H1 (cell line): ENCODE results near the gene SLC2A13. TPM values are rescaled to one million over a fixed set of nuclear protein-coding genes. Genes with fewer than 3 reads are reported as not detected.

Experiments
- CTCF ChIA-PET: fragments of 300-600 bp; sonication (Branson Sonifier 250); formaldehyde crosslinking; loops from one replicate; lab custom pipeline; 2021; ENCODE audit not compliant: partially characterized antibody; lab: Charles Lee
- POLR2A ChIA-PET: fragments of 300-600 bp; sonication (Branson Sonifier 250); formaldehyde crosslinking; loops from one replicate; lab custom pipeline; 2021; ENCODE audit warnings: inconsistent platforms; ENCODE audit not compliant: partially characterized antibody; lab: Charles Lee
- DNase-seq, 2 experiments: peaks; one replicate each; pipeline versions ENCODE4 v3.0.0 to v3.0.0-alpha.2; 2010 to 2022; ENCODE audit warnings: low spot score in 2 of 2, low read depth in 1 of 2, mixed read lengths in 1 of 2
- FAIRE-seq: peaks from 2 replicates; lab custom pipeline; 2011; peaks lifted over from hg19 to GRCh38; lab: Jason Lieb, UNC
- H2AFZ ChIP-seq: 2 replicates; pipeline ENCODE4 v1.8.1; 2012; ENCODE audit warnings: low read length, inconsistent platforms
- H2AK5ac ChIP-seq: 2 replicates; pipeline ENCODE4 v1.6.1; 2013; ENCODE audit warnings: low read depth, low read length
- H2BK120ac ChIP-seq: replicated peaks from 2 replicates; pipeline ENCODE3; 2013; ENCODE audit warnings: low read depth, low read length, inconsistent platforms
- H2BK12ac ChIP-seq: 2 replicates; pipeline ENCODE4 v1.6.1; 2013; ENCODE audit warnings: low read depth, low read length
- H2BK15ac ChIP-seq: 2 replicates; pipeline ENCODE4 v1.6.1; 2013; ENCODE audit warnings: low read length
- H2BK20ac ChIP-seq: 2 replicates; pipeline ENCODE4 v1.6.1; 2013; ENCODE audit warnings: low read length
- H2BK5ac ChIP-seq: 2 replicates; pipeline ENCODE4 v1.6.1; 2013; ENCODE audit warnings: low read depth, low read length
- H3K14ac ChIP-seq: 2 replicates; pipeline ENCODE4 v1.6.1; 2013; ENCODE audit warnings: inconsistent platforms; ENCODE audit not compliant: insufficient read length
- H3K18ac ChIP-seq: 2 replicates; pipeline ENCODE4 v1.6.1; 2013; ENCODE audit warnings: low read length; ENCODE audit errors: extremely low read depth
- H3K23ac ChIP-seq: 2 replicates; pipeline ENCODE4 v1.6.1; 2013; ENCODE audit warnings: inconsistent platforms; ENCODE audit not compliant: insufficient read length
- H3K23me2 ChIP-seq: 2 replicates; pipeline ENCODE4 v1.6.1; 2013; ENCODE audit warnings: low read depth, low read length
- H3K27ac ChIP-seq: 2 replicates; pipeline ENCODE4 v1.6.1; 2011; ENCODE audit warnings: low read depth, low read length, inconsistent platforms
- H3K27me3 ChIP-seq, 4 experiments: replicated peaks in 1 of 4; 1 replicate in 1 of 4; 2 replicates in 3 of 4; pipeline versions ENCODE4 v1.6.1 to v1.8.1; 2011 to 2013; ENCODE audit warnings: low read length in 3 of 4, mild to moderate bottlenecking in 3 of 4, inconsistent platforms in 2 of 4, mixed read lengths in 2 of 4, moderate library complexity in 1 of 4; ENCODE audit not compliant: control insufficient read depth in 3 of 4, insufficient read depth in 3 of 4; ENCODE audit errors: extremely low read depth in 1 of 4
- H3K36me3 ChIP-seq, 4 experiments: 2 replicates each; pipeline versions ENCODE4 v1.6.1 to v1.8.1; 2011 to 2013; ENCODE audit warnings: mild to moderate bottlenecking in 4 of 4, low read length in 3 of 4, moderate library complexity in 2 of 4, control low read depth in 1 of 4, inconsistent platforms in 1 of 4; ENCODE audit not compliant: insufficient read depth in 4 of 4, control insufficient read depth in 2 of 4
- H3K4ac ChIP-seq: replicated peaks from 2 replicates; pipeline ENCODE3; 2013; ENCODE audit warnings: low read length, low read depth, mixed read lengths, inconsistent platforms; ENCODE audit not compliant: insufficient read length
- H3K4me1 ChIP-seq, 4 experiments: replicated peaks in 1 of 4; 1 replicate in 1 of 4; 2 replicates in 3 of 4; pipeline versions ENCODE4 v1.6.1 to v1.8.1; 2011 to 2013; ENCODE audit warnings: low read length in 3 of 4, inconsistent platforms in 2 of 4, mixed read lengths in 1 of 4; ENCODE audit not compliant: insufficient read depth in 4 of 4, control insufficient read depth in 3 of 4
- H3K4me2 ChIP-seq, 2 experiments: 2 replicates each; pipeline versions ENCODE4 v1.6.1 to v1.8.1; 2011 to 2013; ENCODE audit warnings: low read depth in 2 of 2, low read length in 2 of 2, control low read depth in 1 of 2, inconsistent platforms in 1 of 2, mild to moderate bottlenecking in 1 of 2; ENCODE audit not compliant: insufficient read depth in 1 of 2
- H3K4me3 ChIP-seq, 4 experiments: fragments of 200-600, 300-600 bp in 1 of 4; sonication (generic), shearing (Covaris generic), sonication (Bioruptor Twin) in 1 of 4; 2 replicates each; pipeline versions ENCODE4 v1.5.1 to v1.8.1; 2011 to 2016; ENCODE audit warnings: low read length in 4 of 4, low read depth in 3 of 4, control low read depth in 2 of 4, inconsistent platforms in 2 of 4, mild to moderate bottlenecking in 2 of 4, mixed read lengths in 1 of 4, moderate library complexity in 1 of 4; ENCODE audit not compliant: insufficient read depth in 2 of 4; ENCODE audit errors: extremely low read depth in 1 of 4
- H3K56ac ChIP-seq: replicated peaks from 2 replicates; pipeline ENCODE3; 2013; ENCODE audit warnings: low read depth, mild to moderate bottlenecking, mixed read lengths, low read length, inconsistent platforms; ENCODE audit not compliant: insufficient read length
- H3K79me1 ChIP-seq: 2 replicates; pipeline ENCODE4 v1.6.1; 2013; ENCODE audit warnings: low read depth, low read length, control low read depth
- H3K79me2 ChIP-seq, 2 experiments: 2 replicates each; pipeline versions ENCODE4 v1.6.1 to v1.8.1; 2012 to 2013; ENCODE audit warnings: low read length in 2 of 2, mild to moderate bottlenecking in 2 of 2, inconsistent platforms in 1 of 2; ENCODE audit not compliant: insufficient read depth in 2 of 2, control insufficient read depth in 1 of 2
- H3K9ac ChIP-seq, 4 experiments: replicated peaks in 1 of 4; 1 replicate in 1 of 4; 2 replicates in 3 of 4; pipeline versions ENCODE4 v1.6.1 to v1.8.1; 2011 to 2013; ENCODE audit warnings: low read depth in 3 of 4, low read length in 3 of 4, control low read depth in 2 of 4, mild to moderate bottlenecking in 2 of 4, moderate library complexity in 2 of 4, inconsistent platforms in 1 of 4; ENCODE audit errors: extremely low read depth in 1 of 4
- H3K9me3 ChIP-seq, 2 experiments: 2 replicates each; pipeline versions ENCODE4 v1.6.1 to v1.8.1; 2012 to 2013; ENCODE audit warnings: mild to moderate bottlenecking in 2 of 2, moderate library complexity in 2 of 2, control low read depth in 1 of 2, inconsistent platforms in 1 of 2, low read depth in 1 of 2, low read length in 1 of 2, mixed read lengths in 1 of 2; ENCODE audit not compliant: insufficient read depth in 2 of 2
- H4K20me1 ChIP-seq, 2 experiments: replicated peaks in 1 of 2; 2 replicates each; pipeline versions ENCODE3 to v1.8.1; 2011 to 2013; ENCODE audit warnings: inconsistent platforms in 2 of 2, low read length in 2 of 2, mild to moderate bottlenecking in 1 of 2; ENCODE audit not compliant: insufficient read depth in 2 of 2, control insufficient read depth in 1 of 2
- H4K5ac ChIP-seq: 2 replicates; pipeline ENCODE4 v1.6.1; 2013; ENCODE audit warnings: low read length, low read depth, mixed read lengths, inconsistent platforms; ENCODE audit not compliant: insufficient read length
- H4K8ac ChIP-seq: 2 replicates; pipeline ENCODE4 v1.8.0; 2013; ENCODE audit warnings: mild to moderate bottlenecking, moderate library complexity, low read length, inconsistent platforms; ENCODE audit not compliant: insufficient read depth; ENCODE audit errors: extremely low read depth
- H4K91ac ChIP-seq: replicated peaks from 2 replicates; pipeline ENCODE3; 2013; ENCODE audit warnings: low read length, mixed read lengths, inconsistent platforms; ENCODE audit not compliant: insufficient read length
- BACH1 ChIP-seq: IDR thresholded peaks from 2 replicates; pipeline ENCODE4 v1.6.1; 2012; ENCODE audit warnings: low read length, improper control_type of control experiment
- BRCA1 ChIP-seq: IDR thresholded peaks from 2 replicates; pipeline ENCODE4 v1.6.1; 2012; ENCODE audit warnings: low read depth, low read length, improper control_type of control experiment
- CHD1 ChIP-seq: IDR thresholded peaks from 2 replicates; pipeline ENCODE4 v1.6.1; 2012; ENCODE audit warnings: low read depth, low read length, improper control_type of control experiment
- CHD2 ChIP-seq: IDR thresholded peaks from 2 replicates; pipeline ENCODE4 v1.6.1; 2012; ENCODE audit warnings: low read length, improper control_type of control experiment
- GABPA ChIP-seq: IDR thresholded peaks from 2 replicates; pipeline ENCODE4 v1.6.1; 2011; ENCODE audit warnings: mild to moderate bottlenecking, low read length, moderate library complexity, borderline replicate concordance; ENCODE audit not compliant: insufficient read depth
- JUND ChIP-seq: IDR thresholded peaks from 2 replicates; pipeline ENCODE4 v1.6.1; 2011; ENCODE audit warnings: mild to moderate bottlenecking, improper control_type of control experiment, low read length
- MAFK ChIP-seq: IDR thresholded peaks from 2 replicates; pipeline ENCODE4 v1.6.1; 2012; ENCODE audit warnings: low read depth, mild to moderate bottlenecking, improper control_type of control experiment, low read length
- POLR2AphosphoS5 ChIP-seq: IDR thresholded peaks from 2 replicates; pipeline ENCODE4 v1.6.1; 2011; ENCODE audit warnings: low read depth, low read length
- SIX5 ChIP-seq: IDR thresholded peaks from 2 replicates; pipeline ENCODE4 v1.6.1; 2011; ENCODE audit warnings: mild to moderate bottlenecking, low read depth, low read length
- SUZ12 ChIP-seq: fragments of 200-600 bp; sonication (generic); IDR thresholded peaks from 2 replicates; pipeline ENCODE4 v1.6.1; 2012; ENCODE audit warnings: mild to moderate bottlenecking, inconsistent platforms, low read length, moderate library complexity, mixed read lengths
- TCF12 ChIP-seq: IDR thresholded peaks from 2 replicates; pipeline ENCODE4 v1.6.1; 2011; ENCODE audit warnings: low read depth, mild to moderate bottlenecking, low read length
- WGBS, 2 experiments: shearing (Covaris generic) in 1 of 2; methylation state at CpG; one replicate each; pipeline versions ENCODE4 v1.1.6 to v1.1.7; 2013 to 2015; ENCODE audit warnings: low lambda C conversion rate in 2 of 2, mixed read lengths in 2 of 2, inconsistent platforms in 1 of 2, low coverage in 1 of 2, missing lambda C conversion rate in 1 of 2; ENCODE audit not compliant: insufficient replicate concordance in 2 of 2, insufficient coverage in 1 of 2, insufficient read length in 1 of 2; ENCODE audit errors: extremely low coverage in 1 of 2, missing lambda C conversion rate in 1 of 2; 5-methylcytosine and 5-hydroxymethylcytosine counted together
- polyA plus RNA-seq, 7 experiments: library from polyadenylated mRNA; depleted of rRNA in 3 of 7; stranded (reverse) in 5 of 7; unstranded in 2 of 7; fragments of >200 nt in 5 of 7; fragments of 200-250 nt in 2 of 7; gene quantifications; 1 replicate in 5 of 7; 2 replicates in 1 of 7; 4 replicates in 1 of 7; pipeline versions ENCODE4 v1.2.1 to v1.2.3, GENCODE V29; 2011 to 2013; ENCODE audit warnings: missing spikeins in 2 of 7, mixed read lengths in 2 of 7
- total RNA-seq: library from RNA; stranded (reverse); fragmentation: NEBNext Ultra II Directional; extraction: Animal tissue kit (Norgen Biotek cat#: 25700); gene quantifications from 2 replicates; pipeline ENCODE4 v1.2.1, GENCODE V29; 2021
- TF ChIP-seq, protein P1 (sequence below): IDR thresholded peaks from 2 replicates; pipeline ENCODE4 v1.6.1; 2012; ENCODE audit warnings: inconsistent platforms
- TF ChIP-seq, protein P2 (sequence below): IDR thresholded peaks from 2 replicates; pipeline ENCODE4 v1.6.1; 2012; ENCODE audit warnings: inconsistent platforms
- TF ChIP-seq, protein P3 (sequence below): IDR thresholded peaks from 2 replicates; pipeline ENCODE4 v1.6.1; 2011; ENCODE audit warnings: low read length, improper control_type of control experiment

Gene SLC2A13
- total and polyA plus RNA-seq, 2 of the 8 experiments (the other 6 are each of a cell fraction or from before 2014, with no cell fraction given), result 2.8 to 9.6 TPM

DNA sequence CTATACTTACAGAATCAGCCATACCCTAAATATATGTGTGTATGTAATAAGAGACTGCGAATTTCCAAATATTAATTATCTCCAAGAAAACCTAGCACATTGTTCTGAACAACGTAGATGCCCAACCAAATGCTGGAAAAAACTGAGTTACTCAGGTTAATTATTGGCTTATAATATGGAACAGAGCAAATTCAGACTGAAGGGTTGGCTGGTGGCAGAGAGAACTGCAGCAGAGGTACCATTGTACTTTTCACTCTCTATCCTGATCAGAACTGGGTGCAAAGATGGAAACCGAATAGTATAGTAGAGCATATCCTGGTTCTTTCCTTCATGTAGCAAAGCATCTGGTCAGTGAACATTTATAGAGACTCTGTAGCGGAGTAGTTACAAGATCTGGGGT is 185.7 kb downstream of the SLC2A13 start:
- no peaks in the 10 kb centered on the region for H3K23me2 ChIP-seq
- DNase-seq (no peak), FAIRE-seq (no peak)
- no peak overlapping the region for H4K8ac ChIP-seq
- no peak overlapping the region for H4K91ac ChIP-seq
- no peak overlapping the region for H3K56ac ChIP-seq
- no peak overlapping the region for H2BK12ac ChIP-seq
- no peak overlapping the region for H2BK5ac ChIP-seq
- H3K79me1 ChIP-seq, result no peaks in the 10 kb centered on the region
- H3K4ac ChIP-seq, result no peak overlapping the region
- H3K4me2 ChIP-seq, result no peak overlapping the region
- 91% methylated on average over 4 of the region's 4 CpGs; no CpG with 5 or more reads in 1 of the 2 experiments for WGBS, 2 experiments
- H2BK120ac ChIP-seq, result no peak overlapping the region
- no peak overlapping the region for H2BK15ac ChIP-seq
- no peaks in the 10 kb centered on the region for H3K36me3 ChIP-seq
- H3K9ac ChIP-seq, result no peak overlapping the region
- H3K4me3 ChIP-seq, result no peak overlapping the region
- ChIA-PET CTCF (interaction anchor here (0.7 kb wide), 1 partner anchor 9 kb away, joined by 3 read pairs; no protein-coding TSS in a partner anchor), POLR2A (no interaction called here)
- no peaks in the 10 kb centered on the region for H3K9me3 ChIP-seq
- H2BK20ac ChIP-seq, result no peak overlapping the region
- H4K5ac ChIP-seq, result no peak overlapping the region
- H3K4me1 ChIP-seq, result peaks cover 0 to 8% (median 1%) of the 10 kb centered on the region in 4 experiments; a peak in 2 of 7 replicates
- no peaks in the 10 kb centered on the region for H4K20me1 ChIP-seq
- no peak overlapping the region for H3K27ac ChIP-seq
- H3K18ac ChIP-seq, result no peak overlapping the region
- H3K23ac ChIP-seq, result no peak overlapping the region
- no peak overlapping the region for H2AFZ ChIP-seq
- no peaks in the 10 kb centered on the region for H3K27me3 ChIP-seq
- no peaks in the 10 kb centered on the region for H3K79me2 ChIP-seq
- no peak overlapping the region for H2AK5ac ChIP-seq
- H3K14ac ChIP-seq, result no peak overlapping the region
- no peak for TF ChIP-seq CHD1
- TF ChIP-seq, protein P1, sequence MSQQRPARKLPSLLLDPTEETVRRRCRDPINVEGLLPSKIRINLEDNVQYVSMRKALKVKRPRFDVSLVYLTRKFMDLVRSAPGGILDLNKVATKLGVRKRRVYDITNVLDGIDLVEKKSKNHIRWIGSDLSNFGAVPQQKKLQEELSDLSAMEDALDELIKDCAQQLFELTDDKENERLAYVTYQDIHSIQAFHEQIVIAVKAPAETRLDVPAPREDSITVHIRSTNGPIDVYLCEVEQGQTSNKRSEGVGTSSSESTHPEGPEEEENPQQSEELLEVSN, result no peak
- no peak for TF ChIP-seq BRCA1
- TF ChIP-seq, protein P2, sequence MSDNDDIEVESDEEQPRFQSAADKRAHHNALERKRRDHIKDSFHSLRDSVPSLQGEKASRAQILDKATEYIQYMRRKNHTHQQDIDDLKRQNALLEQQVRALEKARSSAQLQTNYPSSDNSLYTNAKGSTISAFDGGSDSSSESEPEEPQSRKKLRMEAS, result no peak
- no peak for TF ChIP-seq TCF12
- TF ChIP-seq JUND, result no peak
- no peak for TF ChIP-seq MAFK
- no peak for TF ChIP-seq POLR2AphosphoS5
- no peak for TF ChIP-seq SUZ12
- TF ChIP-seq, protein P3, sequence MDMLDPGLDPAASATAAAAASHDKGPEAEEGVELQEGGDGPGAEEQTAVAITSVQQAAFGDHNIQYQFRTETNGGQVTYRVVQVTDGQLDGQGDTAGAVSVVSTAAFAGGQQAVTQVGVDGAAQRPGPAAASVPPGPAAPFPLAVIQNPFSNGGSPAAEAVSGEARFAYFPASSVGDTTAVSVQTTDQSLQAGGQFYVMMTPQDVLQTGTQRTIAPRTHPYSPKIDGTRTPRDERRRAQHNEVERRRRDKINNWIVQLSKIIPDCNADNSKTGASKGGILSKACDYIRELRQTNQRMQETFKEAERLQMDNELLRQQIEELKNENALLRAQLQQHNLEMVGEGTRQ, result no peak
- no peak for TF ChIP-seq BACH1
- TF ChIP-seq GABPA, result no peak
- TF ChIP-seq CHD2, result no peak
- no peak for TF ChIP-seq SIX5
